HepG2 (cell line): Measurements from ENCODE around the gene XRCC1. TPM values are rescaled to one million over a fixed set of nuclear protein-coding genes. Genes with fewer than 3 reads are reported as not detected.

ENCODE experiments used
- ATAC-seq: fragments of 200-7000 bp; cut with Tn5 transposase; 3 replicates; pipeline ENCODE4 v1.9.1; 2020; ENCODE audit warnings: mild to moderate bottlenecking, moderate library complexity
- BruUV-seq: library from RNA; stranded (reverse); fragments of 400-500 nt; replicated peaks from 2 replicates; lab custom pipeline; 2021; lab: Mats Ljungman, UMichigan
- CTCF ChIA-PET: fragments of 300-600 bp; formaldehyde crosslinking; extraction: SDS; loops from one replicate; lab custom pipeline; 2021; ENCODE audit warnings: low total read pairs, inconsistent platforms, low intra/inter-chr PET ratio; lab: Yijun Ruan, JAX
- POLR2A ChIA-PET: fragments of 350-600 bp; sonication (Branson Sonifier 250); formaldehyde crosslinking; loops from one replicate; lab custom pipeline; 2020; ENCODE audit warnings: antibody characterized with exemption, inconsistent platforms; lab: Yijun Ruan, JAX
- DNase-seq: peaks from one replicate; pipeline ENCODE4 v3.0.0-alpha.2; 2015; ENCODE audit warnings: low spot score
- FAIRE-seq: peaks from 3 replicates; lab custom pipeline; 2011; peaks lifted over from hg19 to GRCh38; lab: Jason Lieb, UNC
- H2AFZ ChIP-seq: one replicate; pipeline ENCODE4 v1.6.1; 2011; ENCODE audit warnings: low read length, inconsistent platforms
- H3K27ac ChIP-seq: fragments of 300-600 bp; 3 replicates; pipeline ENCODE4 v1.8.0; 2011; ENCODE audit warnings: mixed run types, mild to moderate bottlenecking, mixed read lengths, low read length, inconsistent platforms; ENCODE audit not compliant: insufficient read depth; ENCODE audit errors: extremely low read length
- H3K27me3 ChIP-seq, 2 experiments: fragments of 200-600 bp in 1 of 2; 2 replicates in 1 of 2; 3 replicates in 1 of 2; pipeline versions ENCODE4 v1.6.0 to v1.8.0; 2011; ENCODE audit warnings: low read length in 2 of 2, mild to moderate bottlenecking in 2 of 2, moderate library complexity in 2 of 2, inconsistent platforms in 1 of 2; ENCODE audit not compliant: insufficient read depth in 2 of 2, control insufficient read depth in 1 of 2
- H3K36me3 ChIP-seq, 2 experiments: fragments of 200-600 bp in 1 of 2; replicated peaks in 1 of 2; 2 replicates in 1 of 2; 3 replicates in 1 of 2; pipeline versions ENCODE4 v1.5.1 to v1.8.0; 2011; ENCODE audit warnings: low read length in 2 of 2, inconsistent platforms in 1 of 2; ENCODE audit not compliant: insufficient read depth in 2 of 2, control insufficient read depth in 1 of 2
- H3K4me1 ChIP-seq: 2 replicates; pipeline ENCODE4 v1.5.1; 2012; ENCODE audit warnings: low read length, inconsistent platforms; ENCODE audit not compliant: insufficient read depth
- H3K4me2 ChIP-seq: 2 replicates; pipeline ENCODE4 v1.6.0; 2011; ENCODE audit warnings: low read depth, low read length, inconsistent platforms
- H3K4me3 ChIP-seq, 3 experiments: fragments of 200-600 bp in 1 of 3; sonication (generic), shearing (Covaris generic) in 1 of 3; replicated peaks in 1 of 3; 2 replicates each; pipeline ENCODE4 v1.5.1; 2011 to 2016; ENCODE audit warnings: low read length in 3 of 3, inconsistent platforms in 2 of 3, low read depth in 2 of 3, mild to moderate bottlenecking in 2 of 3, control low read depth in 1 of 3, mixed read lengths in 1 of 3; ENCODE audit not compliant: insufficient read depth in 1 of 3
- H3K79me2 ChIP-seq: one replicate; pipeline ENCODE4 v1.6.1; 2011; ENCODE audit warnings: low read length, inconsistent platforms; ENCODE audit not compliant: insufficient read depth
- H3K9ac ChIP-seq: 2 replicates; pipeline ENCODE4 v1.6.0; 2011; ENCODE audit warnings: mild to moderate bottlenecking, low read depth, low read length, inconsistent platforms; ENCODE audit not compliant: insufficient read depth
- H3K9me3 ChIP-seq: 2 replicates; pipeline ENCODE4 v1.5.1; 2012; ENCODE audit warnings: mild to moderate bottlenecking, low read length
- H4K20me1 ChIP-seq: 2 replicates; pipeline ENCODE4 v1.6.0; 2011; ENCODE audit warnings: inconsistent platforms, mild to moderate bottlenecking, low read length, moderate library complexity; ENCODE audit not compliant: insufficient read depth
- GATA4 ChIP-seq: sonication (generic); IDR thresholded peaks from 2 replicates; pipeline ENCODE4 v1.6.1; 2016; ENCODE audit warnings: antibody characterized with exemption, low read depth, borderline replicate concordance
- HBP1 ChIP-seq: IDR thresholded peaks from 2 replicates; pipeline ENCODE4 v1.6.1; 2016; ENCODE audit warnings: low read depth, control low read depth
- LCORL ChIP-seq, 2 experiments: fragments of 450-650 bp in 1 of 2; sonication (generic) in 1 of 2; formaldehyde crosslinking in 1 of 2; IDR thresholded peaks; 2 replicates each; pipeline versions ENCODE4 v1.5.0 to v1.6.1; 2017 to 2020; ENCODE audit warnings: antibody characterized with exemption in 1 of 2, missing genetic modification reagents in 1 of 2
- RXRA ChIP-seq: sonication (generic); formaldehyde crosslinking; IDR thresholded peaks from 2 replicates; pipeline ENCODE4 v1.5.1; 2020; ENCODE audit warnings: missing genetic modification reagents
- TCF7L2 ChIP-seq: IDR thresholded peaks from 2 replicates; pipeline ENCODE4 v1.6.1; 2011; ENCODE audit warnings: mild to moderate bottlenecking, low read depth, low read length, moderate library complexity
- ZBTB10 ChIP-seq: sonication (generic); formaldehyde crosslinking; IDR thresholded peaks from 2 replicates; pipeline ENCODE4 v1.4.0; 2020; ENCODE audit warnings: missing genetic modification reagents, borderline replicate concordance
- ZNF124 ChIP-seq: sonication (generic); formaldehyde crosslinking; IDR thresholded peaks from 2 replicates; pipeline ENCODE4 v1.4.0; 2020; ENCODE audit warnings: missing genetic modification reagents
- ZNF260 ChIP-seq: sonication (generic); formaldehyde crosslinking; IDR thresholded peaks from 2 replicates; pipeline ENCODE4 v1.4.0; 2020; ENCODE audit warnings: missing genetic modification reagents, low read depth, mild to moderate bottlenecking, borderline replicate concordance
- ZNF674 ChIP-seq: sonication (generic); formaldehyde crosslinking; IDR thresholded peaks from 2 replicates; pipeline ENCODE4 v1.5.0; 2020; ENCODE audit warnings: low read depth, mild to moderate bottlenecking, missing genetic modification reagents
- ZNF768 ChIP-seq: sonication (generic); formaldehyde crosslinking; IDR thresholded peaks from 2 replicates; pipeline ENCODE4 v1.4.0; 2020; ENCODE audit warnings: missing genetic modification reagents
- WGBS: methylation state at CpG from one replicate; pipeline ENCODE4 v1.1.6; 2017; ENCODE audit warnings: low lambda C conversion rate; 5-methylcytosine and 5-hydroxymethylcytosine counted together
- in situ Hi-C: cut with HindIII; loops from 2 replicates; pipeline ENCODE4 v1.10.0; 2017; ENCODE audit warnings: low pct_unique_long_range_greater_than_20kb; ENCODE audit not compliant: extremely low pct_ligation_motif_present
- intact Hi-C: fragments of 100-400 bp; cut with micrococcal nuclease; formaldehyde crosslinking; loops from one replicate; pipeline ENCODE4 v1.10.0; 2022; ENCODE audit not compliant: unreplicated experiment
- polyA plus RNA-seq, 8 experiments: library from polyadenylated mRNA; depleted of rRNA in 3 of 8; stranded (reverse) in 7 of 8; unstranded in 1 of 8; fragments of >200 nt; fragmentation: Illumina TruSeq in 4 of 8; extraction: Trizol in 4 of 8; gene quantifications; 2 replicates each; pipeline versions ENCODE4 v1.2.1 to v1.2.3, GENCODE V29; 2011 to 2016; ENCODE audit warnings: low read depth in 4 of 8, missing spikeins in 1 of 8, mixed read lengths in 1 of 8; ENCODE audit not compliant: insufficient read depth in 1 of 8
- total RNA-seq, 5 experiments: library from RNA; depleted of rRNA; stranded (reverse); fragments of >200 nt; fragmentation: Illumina TruSeq; extraction: Trizol; gene quantifications; 2 replicates each; pipeline ENCODE4 v1.2.3, GENCODE V29; 2016; ENCODE audit warnings: low read depth in 1 of 5
- TF ChIP-seq, protein P1 (sequence below): sonication (generic); formaldehyde crosslinking; IDR thresholded peaks from 2 replicates; pipeline ENCODE4 v1.9.0; 2021; ENCODE audit warnings: missing genetic modification reagents, mild to moderate bottlenecking, borderline replicate concordance

Gene XRCC1
- total and polyA plus RNA-seq, 2 of the 13 experiments (the other 11 are each of a cell fraction or from before 2014, with no cell fraction given), result 24.7 to 26.3 TPM

DNA sequence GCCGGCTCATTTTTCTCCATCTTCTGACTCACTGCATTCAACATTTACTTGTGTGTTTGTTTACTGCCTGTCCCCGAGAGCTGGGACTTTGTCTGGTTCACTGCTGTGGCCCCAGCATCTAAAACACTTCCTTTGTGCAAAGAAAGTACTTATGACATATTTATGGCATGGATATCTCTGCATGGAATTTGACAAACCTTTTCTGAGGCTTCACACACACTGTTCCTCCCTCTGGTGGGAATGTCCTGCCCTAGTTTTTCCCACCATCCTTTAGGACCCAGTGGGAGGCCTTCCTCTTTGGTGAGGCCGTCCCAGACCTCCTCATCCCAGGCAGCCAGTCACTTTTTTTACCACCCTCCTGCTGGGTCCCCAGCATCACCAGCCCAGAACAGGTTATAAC is 35.2 kb upstream of the XRCC1 start:
- Histone ChIP-seq H3K36me3 (peaks cover 19 to 32% of the 10 kb centered on the region in 2 experiments), H3K27ac (no peak overlapping the region), H3K4me2 (no peak overlapping the region), H4K20me1 (no peaks in the 10 kb centered on the region), H2AFZ (no peak overlapping the region), H3K4me3 (no peak overlapping the region), H3K27me3 (no peaks in the 10 kb centered on the region), H3K9me3 (no peaks in the 10 kb centered on the region), H3K79me2 (no peaks in the 10 kb centered on the region), H3K4me1 (no peaks in the 10 kb centered on the region), H3K9ac (no peak overlapping the region)
- BruUV-seq, result no TSS peak
- CTCF ChIA-PET, result no interaction called here
- intact Hi-C loops (no loop called here), in situ Hi-C loops (no loop called here)
- POLR2A ChIA-PET, result no interaction called here
- WGBS, result 83% methylated on average over 3 of the region's 3 CpGs
- TF ChIP-seq ZNF674 (CRISPR knock-in tag), result no peak
- TF ChIP-seq, protein P1, sequence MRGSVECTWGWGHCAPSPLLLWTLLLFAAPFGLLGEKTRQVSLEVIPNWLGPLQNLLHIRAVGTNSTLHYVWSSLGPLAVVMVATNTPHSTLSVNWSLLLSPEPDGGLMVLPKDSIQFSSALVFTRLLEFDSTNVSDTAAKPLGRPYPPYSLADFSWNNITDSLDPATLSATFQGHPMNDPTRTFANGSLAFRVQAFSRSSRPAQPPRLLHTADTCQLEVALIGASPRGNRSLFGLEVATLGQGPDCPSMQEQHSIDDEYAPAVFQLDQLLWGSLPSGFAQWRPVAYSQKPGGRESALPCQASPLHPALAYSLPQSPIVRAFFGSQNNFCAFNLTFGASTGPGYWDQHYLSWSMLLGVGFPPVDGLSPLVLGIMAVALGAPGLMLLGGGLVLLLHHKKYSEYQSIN, result no peak
- no peak for TF ChIP-seq HBP1 (CRISPR knock-in tag)
- no peak for TF ChIP-seq ZNF124 (CRISPR knock-in tag)
- TF ChIP-seq GATA4, result no peak
- TF ChIP-seq ZNF260 (CRISPR knock-in tag), result no peak
- TF ChIP-seq ZNF768, result no peak
- TF ChIP-seq RXRA (CRISPR knock-in tag), result no peak
- no peak for TF ChIP-seq ZBTB10 (CRISPR knock-in tag)
- TF ChIP-seq TCF7L2, result no peak
- no peak for TF ChIP-seq LCORL (IDR thresholded peaks at IDR 0.05)
- no peak for TF ChIP-seq LCORL (CRISPR knock-in tag; IDR thresholded peaks at IDR 0.05)
- ATAC-seq (no peak), FAIRE-seq (no peak), DNase-seq (no peak)
